Nephron (organoid): ENCODE data around the gene SMIM32.

Source experiments
- H3K27ac Mint-ChIP-seq, 3 experiments: 2 replicates each; pipeline ENCODE4 v1.8.0; 2020; ENCODE audit warnings: mixed read lengths in 3 of 3, mild to moderate bottlenecking in 2 of 3, moderate library complexity in 1 of 3
- H3K27me3 Mint-ChIP-seq: 2 replicates; pipeline ENCODE4 v1.8.0; 2021; ENCODE audit warnings: low read depth, mild to moderate bottlenecking, moderate library complexity, mixed read lengths
- H3K36me3 Mint-ChIP-seq: 2 replicates; pipeline ENCODE4 v1.8.0; 2020; ENCODE audit warnings: low read depth, mixed read lengths
- H3K4me1 Mint-ChIP-seq: 2 replicates; pipeline ENCODE4 v1.8.0; 2020; ENCODE audit warnings: mixed read lengths
- H3K4me3 Mint-ChIP-seq, 3 experiments: 2 replicates each; pipeline ENCODE4 v1.8.0; 2020; ENCODE audit warnings: mild to moderate bottlenecking in 3 of 3, mixed read lengths in 3 of 3, moderate library complexity in 2 of 3
- H3K9me3 Mint-ChIP-seq: 2 replicates; pipeline ENCODE4 v1.8.0; 2020; ENCODE audit warnings: mixed read lengths
- CTCF ChIP-seq, 3 experiments: fragments of 200-600 bp; sonication (generic); IDR thresholded peaks; one replicate each; pipeline ENCODE4 v1.5.0; 2021; ENCODE audit warnings: antibody characterized with exemption in 3 of 3; ENCODE audit not compliant: unreplicated experiment in 3 of 3

The SMIM32 gene

GRCh38 chr5:136205941-136206340 lies 13.0 kb upstream of the SMIM32 start:
- Mint-ChIP-seq H3K27me3 (peaks cover 13% of the 10 kb centered on the region), H3K36me3 (no peaks in the 10 kb centered on the region), H3K4me3 (no peak overlapping the region), H3K4me1 (peaks cover 5% of the 10 kb centered on the region), H3K27ac (no peak overlapping the region), H3K9me3 (no peaks in the 10 kb centered on the region)
- TF ChIP-seq CTCF (IDR thresholded peaks at IDR 0.05; ENCODE audit: unreplicated experiment in 3 of 3) = no peak

- Mint-ChIP-seq H3K9me3 (no peaks in the 10 kb centered on the region), H3K4me3 (no peak overlapping the region), H3K4me1 (peaks cover 5% of the 10 kb centered on the region), H3K36me3 (no peaks in the 10 kb centered on the region), H3K27ac (no peak overlapping the region), H3K27me3 (peaks cover 12% of the 10 kb centered on the region)
- TF ChIP-seq CTCF (IDR thresholded peaks at IDR 0.05; ENCODE audit: unreplicated experiment in 3 of 3) = no peak
Observed at GRCh38 chr5:136205061-136205702, 12.2 kb upstream of the SMIM32 start.

- H3K9me3 Mint-ChIP-seq = no peaks in the 10 kb centered on the region
- H3K4me1 Mint-ChIP-seq = peaks cover 5% of the 10 kb centered on the region
- H3K27me3 Mint-ChIP-seq = peaks cover 19% of the 10 kb centered on the region
- H3K36me3 Mint-ChIP-seq = no peaks in the 10 kb centered on the region
- TF ChIP-seq CTCF (IDR thresholded peaks at IDR 0.05; ENCODE audit: unreplicated experiment in 3 of 3) = no peak
- H3K27ac Mint-ChIP-seq = peak overlapping the region in 1 of 3 experiments; percentile 69
- peak overlapping the region in 2 of 3 experiments; percentile 75 to 78 for H3K4me3 Mint-ChIP-seq
Observed at GRCh38 chr5:136203303-136203922, 10.5 kb upstream of the SMIM32 start.

- Mint-ChIP-seq H3K27me3 (peaks cover 19% of the 10 kb centered on the region), H3K9me3 (no peaks in the 10 kb centered on the region), H3K4me1 (peaks cover 5% of the 10 kb centered on the region), H3K4me3 (peak overlapping the region; percentile 75 to 78 (median 76)), H3K36me3 (no peaks in the 10 kb centered on the region), H3K27ac (peak overlapping the region; percentile 44 to 69 (median 55))
- TF ChIP-seq CTCF (IDR thresholded peaks at IDR 0.05; ENCODE audit: unreplicated experiment in 3 of 3) = no peak
Observed at GRCh38 chr5:136202469-136203205, 9.7 kb upstream of the SMIM32 start.

GRCh38 chr5:136201870-136202269 lies 8.9 kb upstream of the SMIM32 start:
- H3K4me3 Mint-ChIP-seq = no peak overlapping the region
- H3K27ac Mint-ChIP-seq = peak overlapping the region in 2 of 3 experiments; percentile 30 to 48
- no peaks in the 10 kb centered on the region for H3K9me3 Mint-ChIP-seq
- no peaks in the 10 kb centered on the region for H3K36me3 Mint-ChIP-seq
- peaks cover 5% of the 10 kb centered on the region for H3K4me1 Mint-ChIP-seq
- peaks cover 19% of the 10 kb centered on the region for H3K27me3 Mint-ChIP-seq
- TF ChIP-seq CTCF (IDR thresholded peaks at IDR 0.05; ENCODE audit: unreplicated experiment in 3 of 3) = no peak
